K562 (cell line): ENCODE results near the gene KMT5C. TPM values are rescaled to one million over a fixed set of nuclear protein-coding genes. Genes with fewer than 3 reads are reported as not detected.
A peak's percentile ranks its signal among the peaks of the same experiment; 100 is the strongest.

ENCODE experiments used
- ATAC-seq: fragments of 200-7000 bp; cut with Tn5 transposase; 3 replicates; pipeline ENCODE4 v1.9.1; 2020; ENCODE audit warnings: moderate library complexity
- BruUV-seq: library from RNA; stranded (reverse); fragments of 400-500 nt; replicated peaks from 2 replicates; lab custom pipeline; 2021; lab: Mats Ljungman, UMichigan
- CTCF ChIA-PET: fragments of 300-600 bp; formaldehyde crosslinking; extraction: SDS; loops from one replicate; lab custom pipeline; 2021; ENCODE audit warnings: low intra/inter-chr PET ratio; lab: Yijun Ruan, JAX
- POLR2A ChIA-PET: fragments of 300-600, 350-650 bp; sonication (Branson Sonifier 250); formaldehyde crosslinking; extraction: SDS; loops from one replicate; lab custom pipeline; 2021; ENCODE audit warnings: antibody characterized with exemption, inconsistent platforms; lab: Yijun Ruan, JAX
- DNase-seq, 4 experiments: peaks; one replicate each; pipeline versions ENCODE4 v3.0.0 to v3.0.0-alpha.2; 2011 to 2018; ENCODE audit warnings: low spot score in 3 of 4, mixed read lengths in 3 of 4; ENCODE audit errors: extremely low read depth in 1 of 4
- FAIRE-seq: peaks from 2 replicates; lab custom pipeline; 2011; peaks lifted over from hg19 to GRCh38; lab: Jason Lieb, UNC
- H2AFZ ChIP-seq: 2 replicates; pipeline ENCODE4 v1.6.0; 2011; ENCODE audit warnings: low read depth, low read length, control low read depth, inconsistent platforms
- H3K27ac ChIP-seq: fragments of 200-600 bp; 3 replicates; pipeline ENCODE4 v1.8.0; 2011; ENCODE audit warnings: low read depth, mild to moderate bottlenecking, control low read depth, inconsistent platforms, low read length, moderate library complexity, mixed read lengths; ENCODE audit errors: extremely low read depth
- H3K27me3 ChIP-seq, 2 experiments: fragments of 300-600 bp in 1 of 2; 2 replicates in 1 of 2; 3 replicates in 1 of 2; pipeline versions ENCODE4 v1.6.0 to v1.8.0; 2011; ENCODE audit warnings: inconsistent platforms in 2 of 2, low read length in 2 of 2, mild to moderate bottlenecking in 1 of 2, mixed read lengths in 1 of 2, moderate library complexity in 1 of 2; ENCODE audit not compliant: control insufficient read depth in 2 of 2, insufficient read depth in 2 of 2
- H3K36me3 ChIP-seq: fragments of 300-600 bp; 3 replicates; pipeline ENCODE4 v1.8.0; 2011; ENCODE audit warnings: mild to moderate bottlenecking, low read length, inconsistent platforms; ENCODE audit not compliant: control insufficient read depth, insufficient read depth
- H3K4me1 ChIP-seq, 2 experiments: fragments of 200-600 bp in 1 of 2; replicated peaks in 1 of 2; 2 replicates in 1 of 2; 3 replicates in 1 of 2; pipeline versions ENCODE4 v1.5.1 to v1.8.0; 2011; ENCODE audit warnings: inconsistent platforms in 2 of 2, low read length in 2 of 2, mild to moderate bottlenecking in 1 of 2, mixed read lengths in 1 of 2, moderate library complexity in 1 of 2; ENCODE audit not compliant: control insufficient read depth in 2 of 2, insufficient read depth in 2 of 2
- H3K4me2 ChIP-seq: 2 replicates; pipeline ENCODE4 v1.6.1; 2011; ENCODE audit warnings: low read length, control low read depth, inconsistent platforms, mixed read lengths; ENCODE audit not compliant: insufficient read depth
- H3K4me3 ChIP-seq: fragments of 200-600 bp; sonication (generic), shearing (Covaris generic); 2 replicates; pipeline ENCODE4 v1.5.1; 2016; ENCODE audit warnings: control low read depth, inconsistent platforms
- H3K79me2 ChIP-seq: fragments of 200-600 bp; 3 replicates; pipeline ENCODE4 v1.8.0; 2011; ENCODE audit warnings: low read length, inconsistent platforms; ENCODE audit not compliant: control insufficient read depth, insufficient read depth
- H3K9ac ChIP-seq, 2 experiments: 2 replicates each; pipeline versions ENCODE4 v1.6.0 to v1.6.1; 2011; ENCODE audit warnings: low read depth in 2 of 2, low read length in 2 of 2, control low read depth in 1 of 2, inconsistent platforms in 1 of 2, mild to moderate bottlenecking in 1 of 2, mixed read lengths in 1 of 2; ENCODE audit not compliant: insufficient read depth in 1 of 2
- H3K9me1 ChIP-seq: one replicate; pipeline ENCODE4 v1.6.0; 2011; ENCODE audit warnings: inconsistent platforms, mild to moderate bottlenecking, low read length, moderate library complexity; ENCODE audit not compliant: control insufficient read depth, insufficient read depth
- H3K9me3 ChIP-seq: replicated peaks from 2 replicates; pipeline ENCODE4 v1.5.1; 2011; ENCODE audit warnings: low read depth, low read length, inconsistent platforms; ENCODE audit not compliant: control insufficient read depth, insufficient read depth
- H4K20me1 ChIP-seq: replicated peaks from 2 replicates; pipeline ENCODE4 v1.6.1; 2011; ENCODE audit warnings: low read length, inconsistent platforms, mixed read lengths; ENCODE audit not compliant: control insufficient read depth, insufficient read depth
- DMBX1 ChIP-seq: fragments of 250-450 bp; sonication (Bioruptor Pico); IDR thresholded peaks from 2 replicates; pipeline ENCODE4 v1.8.0; 2022; ENCODE audit warnings: inconsistent platforms, mild to moderate bottlenecking, moderate library complexity, borderline replicate concordance
- POLR2A ChIP-seq: fragments of 450-650 bp; conservative IDR thresholded peaks from 2 replicates; pipeline ENCODE4 v1.6.1; 2016
- POLR2AphosphoS2 ChIP-seq: IDR thresholded peaks from 2 replicates; pipeline ENCODE4 v1.6.1; 2012; ENCODE audit warnings: low read length, improper control_type of control experiment
- POLR2G ChIP-seq: fragments of 200-400 bp; formaldehyde crosslinking; IDR thresholded peaks from 2 replicates; pipeline ENCODE4 v1.6.1; 2017; ENCODE audit warnings: low read depth, mild to moderate bottlenecking, antibody characterized with exemption, low read length, moderate library complexity
- RBFOX2 ChIP-seq: fragments of 200-400 bp; formaldehyde crosslinking; IDR thresholded peaks from 2 replicates; pipeline ENCODE4 v1.6.1; 2017; ENCODE audit warnings: low read depth, mild to moderate bottlenecking, low read length, moderate library complexity
- ZNF785 ChIP-seq: fragments of 250-450 bp; sonication (Bioruptor Pico); IDR thresholded peaks from 2 replicates; pipeline ENCODE4 v1.4.0; 2020; ENCODE audit warnings: mild to moderate bottlenecking
- WGBS: fragments of 100-300 bp; shearing (Covaris generic); methylation state at CpG from one replicate; pipeline ENCODE4 v1.1.6; 2016; ENCODE audit warnings: low coverage, mixed read lengths; ENCODE audit not compliant: insufficient coverage; ENCODE audit errors: missing lambda C conversion rate; 5-methylcytosine and 5-hydroxymethylcytosine counted together
- in situ Hi-C: fragments of 300-500 bp; cut with MboI; formaldehyde crosslinking; loops from 4 replicates; pipeline ENCODE4 v1.15.0; 2018; ENCODE audit warnings: inconsistent platforms, mixed read lengths
- intact Hi-C: fragments of 100-400 bp; cut with micrococcal nuclease; formaldehyde crosslinking; loops from 2 replicates; pipeline ENCODE4 v1.14.2; 2022
- polyA plus RNA-seq, 8 experiments: library from polyadenylated mRNA; depleted of rRNA in 4 of 8; stranded (reverse) in 5 of 8; unstranded in 3 of 8; fragments of >200 nt; fragmentation: Nextera tagmentation in 2 of 8; fragmentation: Illumina TruSeq in 1 of 8; extraction: Ambion mirVana in 2 of 8; extraction: Trizol in 1 of 8; gene quantifications; 2 replicates each; pipeline versions ENCODE4 v1.2.1 to v1.2.3, GENCODE V29; 2011 to 2014; ENCODE audit warnings: inconsistent platforms in 1 of 8, missing spikeins in 1 of 8
- total RNA-seq, 7 experiments: library from RNA; depleted of rRNA in 6 of 7; stranded (reverse); fragments of >200 nt in 6 of 7; fragmentation: Illumina TruSeq in 2 of 7; extraction: Trizol in 2 of 7; gene quantifications; 2 replicates each; pipeline versions ENCODE4 v1.2.1 to v1.2.3, GENCODE V29; 2011 to 2021; ENCODE audit warnings: low replicate concordance in 1 of 7
- TF ChIP-seq, protein P1 (sequence below): sonication (generic); formaldehyde crosslinking; IDR thresholded peaks from 2 replicates; pipeline ENCODE4 v1.9.0; 2022; ENCODE audit warnings: mild to moderate bottlenecking, missing genetic modification reagents

KMT5C gene
- total and polyA plus RNA-seq, 9 of the 15 experiments (the other 6 are each of a cell fraction or from before 2014, with no cell fraction given), result 0.15 to 53.5 (median 16.6) TPM

DNA sequence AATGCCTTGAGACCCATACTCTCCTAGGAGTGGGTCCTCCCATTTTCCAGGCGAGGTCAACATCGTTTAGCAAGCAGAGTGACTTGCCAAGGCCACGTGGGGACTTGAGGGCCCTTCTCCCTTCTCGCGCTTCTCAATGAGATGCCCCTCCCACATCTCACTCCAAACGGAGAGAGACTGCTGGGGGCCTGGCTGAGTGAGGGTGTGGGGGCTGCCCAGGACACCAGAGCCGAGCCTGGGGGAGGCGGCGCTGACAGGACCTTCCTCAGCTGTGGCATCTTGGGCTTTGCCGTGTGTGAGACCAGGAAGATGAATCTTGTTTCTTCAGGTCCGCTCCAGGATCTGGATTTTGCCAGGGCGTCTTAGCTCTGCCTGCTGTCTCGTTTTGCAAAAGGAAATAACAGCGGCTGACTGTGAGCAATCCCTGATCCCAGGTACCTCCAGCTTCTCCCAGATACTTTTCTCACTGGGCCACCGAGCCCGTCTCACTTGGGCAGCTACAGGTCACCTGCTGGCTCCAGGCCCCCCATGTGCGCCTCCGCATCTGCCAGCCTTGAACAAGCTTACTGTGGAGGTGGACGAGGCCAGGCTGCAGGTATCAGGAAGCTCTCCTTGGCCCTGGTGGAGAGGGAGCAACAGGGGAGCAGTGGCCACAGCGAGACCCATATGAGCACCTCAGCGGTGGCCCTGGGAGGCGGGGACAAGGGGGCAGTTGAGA is 8.8 kb downstream of the KMT5C start:
- Histone ChIP-seq H3K9me3 (no peaks in the 10 kb centered on the region), H3K27ac (no peak overlapping the region), H3K36me3 (peaks cover 47% of the 10 kb centered on the region; the same call in 2 of the 3 replicates), H3K9me1 (peaks cover 5% of the 10 kb centered on the region), H4K20me1 (peaks cover 4% of the 10 kb centered on the region), H3K27me3 (no peaks in the 10 kb centered on the region), H3K4me2 (no peak overlapping the region), H2AFZ (no peak overlapping the region), H3K4me3 (no peak overlapping the region), H3K4me1 (peaks cover 2 to 73% of the 10 kb centered on the region in 2 experiments; a peak in 3 of 5 replicates), H3K79me2 (no peaks in the 10 kb centered on the region), H3K9ac (peak overlapping the region in 1 of 2 experiments; percentile 71; a peak in 2 of 4 replicates)
- 70% methylated on average over 22 of the region's 22 CpGs for WGBS
- FAIRE-seq (no peak), DNase-seq (no peak), ATAC-seq (no peak; the same call in 2 of the 3 replicates)
- TF ChIP-seq POLR2A (peak; percentile 48; the same call in 1 of the 2 replicates), ZNF785 (CRISPR knock-in tag) (no peak), RBFOX2 (peak; percentile 43), POLR2G (peak; percentile 60), POLR2AphosphoS2 (0 out of 2 replicates have a peak, but pooled peaks have one; percentile 42), DMBX1 (CRISPR knock-in tag) (no peak)
- TF ChIP-seq, protein P1, sequence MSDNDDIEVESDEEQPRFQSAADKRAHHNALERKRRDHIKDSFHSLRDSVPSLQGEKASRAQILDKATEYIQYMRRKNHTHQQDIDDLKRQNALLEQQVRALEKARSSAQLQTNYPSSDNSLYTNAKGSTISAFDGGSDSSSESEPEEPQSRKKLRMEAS (CRISPR knock-in tag), result peak; percentile 26; the same call in 1 of the 2 replicates
- intact Hi-C loops, result no loop called here
- no TSS peak for BruUV-seq
- POLR2A ChIA-PET, result interaction anchor here (0.7 to 2.1 kb wide), 11 partner anchors 7 to 74 kb away, joined by 3 to 14 read pairs (median 4); partner anchors contain the start of gene KMT5C
- CTCF ChIA-PET, result no interaction called here
- in situ Hi-C loops, result no loop called here
